ENCODE data around the gene API5.
"Not testable (repeated sequence)": the region's sequence is repeated elsewhere in the genome, so short reads cannot be mapped to it uniquely, and the experiment has no call there.

Gene API5

DNA sequence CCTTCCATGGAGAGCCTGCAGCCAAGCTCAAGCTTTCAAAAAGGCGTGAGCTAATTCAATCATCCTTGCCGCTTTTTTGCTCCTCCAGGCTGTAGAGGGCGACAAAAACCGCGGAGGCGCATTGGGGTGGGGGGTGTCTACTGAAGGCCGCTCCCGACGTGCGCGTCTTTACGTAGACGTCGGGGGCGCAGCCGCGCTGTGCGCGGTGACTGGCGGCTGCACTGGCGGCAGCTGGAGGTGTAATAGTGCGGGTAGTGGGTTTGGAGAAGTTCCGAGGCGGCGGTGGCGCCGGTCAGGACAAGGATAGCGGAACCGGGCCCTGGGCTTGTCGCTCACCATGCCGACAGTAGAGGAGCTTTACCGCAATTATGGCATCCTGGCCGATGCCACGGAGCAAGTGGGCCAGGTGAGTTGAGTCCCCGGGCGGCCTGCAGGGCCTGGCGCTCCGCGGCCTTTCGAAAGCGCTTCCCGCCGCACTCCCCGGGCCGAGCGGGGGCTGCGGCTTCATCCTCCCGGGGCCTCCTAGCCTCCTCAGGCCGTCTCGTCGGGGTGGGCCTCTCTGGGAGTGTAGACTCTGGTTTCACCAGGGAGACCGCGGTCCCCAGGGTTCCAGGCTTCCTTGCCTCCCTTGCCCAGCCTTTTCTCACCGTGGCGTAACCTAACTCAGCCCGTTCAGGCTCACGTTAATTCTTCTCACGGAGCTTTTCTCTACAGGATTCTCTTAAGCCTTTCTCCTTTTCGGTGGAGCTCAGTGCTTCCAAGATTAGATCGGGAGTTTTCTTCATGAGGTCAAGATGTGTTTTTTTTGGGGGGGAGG, at the start of gene API5:
Gene API5 (plus strand): TSS at position 206 of the 817 bp plus-strand sequence. CDS start 132 bp downstream, at position 338.
- peak; percentile 95 for DNase-seq (ENCODE audit: low spot score)

DNA sequence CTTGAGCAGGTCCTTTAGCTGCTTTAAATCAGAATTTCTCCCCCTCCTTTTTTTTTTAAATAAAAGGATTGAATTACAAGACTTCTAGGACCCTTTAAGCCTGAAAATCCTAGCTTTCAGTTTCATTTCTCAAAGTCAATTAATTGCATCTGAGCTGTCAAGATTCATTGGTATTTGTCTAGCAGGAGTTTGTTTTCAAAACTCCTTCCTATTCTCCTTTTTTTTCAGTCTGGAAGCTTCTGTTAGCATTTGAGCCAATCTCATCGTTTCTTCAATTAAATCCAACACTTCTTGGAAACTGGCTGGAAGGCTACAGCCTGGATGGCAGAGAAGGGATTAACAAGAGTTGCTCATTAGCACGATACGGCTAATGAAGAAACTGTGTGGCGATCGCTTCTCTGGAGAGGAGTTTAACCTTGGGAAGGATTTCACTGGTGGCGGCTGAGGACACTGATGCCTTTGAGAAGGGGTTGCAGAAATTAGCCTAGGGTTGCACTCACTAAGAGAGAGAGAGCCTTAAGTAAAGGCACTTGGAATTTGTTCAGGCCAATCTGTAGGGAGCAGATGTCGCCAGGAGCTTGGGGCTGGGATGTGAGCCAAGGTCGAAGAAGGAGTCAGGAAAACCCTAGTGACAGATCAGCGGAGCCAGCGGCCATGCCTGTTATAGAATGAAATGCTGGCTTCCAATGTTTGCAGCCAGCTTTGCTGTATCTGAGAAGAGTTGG, 43.8 kb upstream of the API5 start:
- no peak for DNase-seq (ENCODE audit: low spot score)

DNA sequence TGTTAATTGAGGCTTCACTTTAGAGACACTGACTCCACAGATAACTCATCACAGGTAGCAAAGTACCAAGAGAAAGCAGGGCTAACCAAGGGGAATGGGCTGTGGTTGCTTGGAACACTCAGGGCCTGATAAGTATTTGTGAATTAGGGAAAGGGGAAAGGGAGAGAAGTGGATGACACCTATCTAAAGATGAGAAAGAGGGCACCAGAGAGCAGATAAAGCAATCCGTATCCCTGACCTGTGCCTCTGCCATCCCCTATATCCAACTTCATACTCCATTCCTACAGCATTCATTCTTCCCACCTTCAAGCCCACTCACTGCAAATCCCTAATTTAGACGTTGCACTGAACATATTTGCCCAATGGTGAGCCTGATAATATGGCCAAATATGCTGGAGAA, 43.0 kb upstream of the API5 start:
- DNase-seq (ENCODE audit: low spot score), result no peak

DNA sequence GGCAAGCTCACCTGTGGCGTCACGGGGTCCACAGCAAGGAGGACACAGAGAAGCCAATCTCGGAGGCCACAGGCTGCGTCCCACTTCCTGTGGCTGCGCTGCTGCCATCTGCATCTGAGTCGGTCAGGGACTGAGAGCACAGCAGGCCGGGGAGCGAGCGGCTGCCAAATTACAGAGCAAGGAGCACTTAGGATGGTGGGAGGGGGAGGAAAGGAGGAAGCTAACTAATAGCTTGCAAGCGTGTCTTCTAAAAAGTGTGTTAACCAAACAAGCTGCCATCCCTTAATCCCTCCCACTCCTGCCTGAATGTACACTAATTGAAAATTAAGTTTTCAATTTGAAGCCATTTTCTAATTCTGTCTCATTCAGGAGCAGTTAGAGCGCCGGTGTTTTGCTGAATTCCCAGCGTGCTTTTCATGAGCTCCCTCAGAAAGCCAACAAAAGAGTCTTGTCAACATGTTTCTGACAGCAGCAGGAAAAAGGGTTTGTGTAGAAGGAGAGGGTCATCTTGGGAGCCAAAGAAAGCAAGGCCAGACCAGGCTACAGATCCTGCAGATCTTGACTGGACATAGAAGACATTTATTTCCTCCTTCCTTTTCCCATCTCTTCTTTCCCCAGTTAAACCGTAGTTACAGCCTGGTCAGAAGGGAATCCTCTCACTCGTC, 42.4 kb upstream of the API5 start:
- no peak for DNase-seq (ENCODE audit: low spot score)

DNA sequence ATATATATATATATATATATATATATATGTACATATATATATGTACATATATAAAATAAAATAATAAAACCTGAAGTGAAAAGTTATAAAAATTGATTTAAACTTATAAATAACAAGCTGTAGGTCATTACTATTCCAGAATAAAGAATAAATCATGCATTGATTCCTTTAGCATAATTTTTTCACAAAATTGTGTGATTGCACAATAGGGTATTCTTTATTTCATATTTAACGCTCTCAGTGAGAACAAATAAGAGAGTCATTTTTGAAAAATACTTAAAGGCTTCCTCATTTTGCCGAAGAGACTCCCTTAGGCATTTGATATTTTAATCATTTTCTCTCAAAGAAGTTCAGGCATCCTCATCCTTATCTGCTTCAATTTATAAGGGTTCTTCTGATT, 41.3 kb upstream of the API5 start:
- DNase-seq (ENCODE audit: low spot score), result no peak

DNA sequence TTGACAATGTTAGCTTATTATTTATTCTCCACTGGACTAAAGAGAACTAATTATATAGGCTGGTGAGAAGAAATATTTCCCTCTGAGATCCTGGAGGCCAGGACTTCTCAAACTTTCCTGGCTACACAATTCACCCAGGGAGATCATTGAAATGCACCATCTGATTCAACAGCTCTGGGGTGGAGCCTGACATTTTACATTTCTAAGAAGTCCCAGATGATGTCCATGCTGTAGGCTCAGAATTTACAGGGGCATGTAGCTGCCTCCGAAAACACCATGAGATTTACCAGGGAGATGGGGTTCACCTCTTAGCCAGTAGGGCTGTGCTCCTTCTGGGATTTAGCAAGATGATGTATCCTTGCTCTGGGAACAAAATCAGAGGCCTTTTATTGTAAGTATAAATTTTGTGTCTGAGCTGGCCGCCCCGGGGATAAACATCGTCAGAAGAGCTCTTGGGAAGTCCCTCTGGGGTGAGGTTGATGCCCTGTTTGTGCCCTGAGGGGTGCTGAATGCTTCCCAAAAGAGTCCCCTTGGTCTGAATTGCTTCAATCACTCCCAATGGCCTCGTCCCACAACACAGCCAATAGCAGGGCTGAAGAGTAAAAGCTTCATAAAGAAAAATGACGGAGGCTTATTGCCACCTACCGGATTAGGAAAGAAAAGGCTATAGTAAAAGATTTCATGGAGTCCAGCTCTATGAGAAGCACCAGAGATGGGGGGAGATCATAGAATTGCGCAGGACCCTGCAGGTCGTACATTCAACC, 33.4 kb upstream of the API5 start:
- no peak for DNase-seq (ENCODE audit: low spot score)

DNA sequence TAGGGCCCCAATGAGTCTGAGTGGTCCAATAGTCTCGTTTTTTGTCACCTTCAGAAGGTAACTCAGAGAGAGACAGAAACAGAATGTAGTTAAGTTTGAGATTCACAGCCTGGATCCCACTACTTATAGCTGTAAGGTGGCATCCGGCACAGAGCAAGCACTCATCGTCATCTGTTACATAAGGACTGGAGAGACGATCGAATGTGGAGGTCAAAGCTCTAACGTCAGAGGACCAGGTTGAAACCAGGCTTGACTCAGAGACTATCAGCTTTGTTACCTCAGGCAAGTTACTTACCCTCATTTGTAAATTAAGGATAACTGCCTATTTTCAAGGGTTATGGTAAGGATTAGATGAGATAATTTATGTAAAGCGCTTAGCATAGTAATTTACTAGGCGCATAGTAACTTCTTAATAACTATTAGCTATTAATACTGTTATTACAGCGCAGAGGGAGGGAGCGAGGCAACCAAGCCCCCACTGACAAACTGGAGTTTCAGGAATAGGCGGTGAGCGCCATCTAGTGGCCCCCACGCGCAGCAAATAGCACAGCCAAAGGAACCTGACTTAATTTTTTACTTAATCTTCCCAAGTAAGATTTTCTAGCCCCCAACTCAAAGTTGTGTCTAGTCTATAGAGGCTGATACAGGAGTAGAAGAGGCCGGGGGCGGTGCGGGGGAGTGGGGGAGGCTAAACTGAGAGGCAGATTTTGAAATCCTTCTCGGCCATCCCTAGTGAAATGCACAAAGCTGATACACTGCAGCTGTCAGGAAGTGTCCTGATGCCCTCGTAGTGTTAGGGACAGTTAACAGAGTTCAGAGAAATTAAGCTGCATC, 29.0 kb upstream of the API5 start:
- DNase-seq (ENCODE audit: low spot score), result peak; percentile 35

DNA sequence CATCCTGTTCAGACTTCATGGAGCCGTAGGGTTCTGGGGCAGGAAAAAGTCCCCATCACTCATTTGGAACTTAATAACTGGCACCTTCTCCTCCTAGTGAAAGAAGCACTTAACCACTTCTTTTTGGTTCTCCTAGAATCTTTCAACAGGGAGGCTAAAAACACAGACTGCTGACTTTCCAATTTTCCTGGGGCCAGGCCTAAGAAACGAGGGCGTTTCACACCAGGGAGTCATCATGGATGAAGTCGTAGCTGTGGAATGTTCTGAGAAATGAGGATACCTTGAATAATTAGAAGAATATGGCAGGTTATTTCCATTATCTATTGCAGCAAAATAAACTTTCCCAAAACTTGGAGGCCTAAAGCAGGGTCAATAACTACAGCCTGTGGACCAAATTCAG, 26.0 kb upstream of the API5 start:
- DNase-seq (ENCODE audit: low spot score), result no peak

DNA sequence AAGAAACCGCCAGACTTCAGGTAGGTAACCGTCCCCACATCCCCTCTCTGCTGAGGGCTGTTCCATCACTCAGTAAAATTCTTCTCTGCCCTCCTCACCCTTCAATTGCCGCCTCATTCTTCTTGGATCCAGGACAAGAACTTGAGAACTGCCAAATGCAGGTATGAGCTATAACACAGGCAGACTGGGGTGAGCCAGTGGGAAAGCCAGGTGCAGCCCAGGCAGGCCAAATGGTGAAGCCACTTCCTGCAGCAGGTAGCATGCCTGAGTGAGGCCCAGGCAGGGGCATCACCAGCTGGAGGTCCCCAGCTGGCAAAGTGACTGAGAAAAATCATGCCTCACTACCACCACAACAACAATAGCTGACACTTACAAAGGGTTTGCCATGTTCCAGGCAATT, 22.4 kb upstream of the API5 start:
- DNase-seq (ENCODE audit: low spot score), result no peak

DNA sequence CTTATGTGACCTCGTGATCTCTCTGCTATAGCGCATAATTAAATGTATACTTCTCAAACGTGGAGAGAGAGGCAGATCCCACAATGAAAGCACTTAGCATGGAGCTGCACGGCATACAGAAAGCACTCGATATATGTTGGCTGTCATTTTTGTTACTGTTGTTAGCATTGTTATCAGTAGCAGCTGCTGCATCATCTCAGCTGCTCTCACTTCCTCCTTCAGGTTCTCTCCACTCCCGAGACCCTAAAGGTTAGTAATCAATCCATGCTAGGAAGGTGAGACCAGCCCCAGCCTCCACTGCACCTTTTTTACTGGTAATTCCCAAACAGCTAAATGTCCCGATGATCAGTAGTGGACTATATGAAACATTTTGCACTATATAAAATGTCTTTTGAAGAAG, 13.4 kb upstream of the API5 start:
- DNase-seq (ENCODE audit: low spot score), result no peak

DNA sequence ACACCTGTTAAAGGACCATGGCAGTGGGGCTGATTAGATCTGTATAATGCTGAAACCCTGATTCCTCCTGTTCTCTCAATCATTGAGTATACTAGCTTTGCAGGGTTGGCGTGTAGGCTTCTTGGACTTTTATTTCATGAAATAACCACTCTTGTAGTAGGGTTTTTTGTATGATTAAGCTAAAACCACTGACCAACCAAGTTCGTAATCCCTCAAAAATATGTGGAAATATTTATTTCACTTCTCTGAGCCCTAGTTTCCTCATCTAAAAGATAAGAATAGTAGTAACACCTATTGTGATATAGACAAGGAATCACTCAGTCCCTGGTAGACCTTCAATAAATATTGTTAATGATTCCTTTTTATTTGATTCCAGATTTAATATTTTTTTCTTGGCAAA, 4.2 kb downstream of the API5 start:
- DNase-seq (ENCODE audit: low spot score), result no peak

DNA sequence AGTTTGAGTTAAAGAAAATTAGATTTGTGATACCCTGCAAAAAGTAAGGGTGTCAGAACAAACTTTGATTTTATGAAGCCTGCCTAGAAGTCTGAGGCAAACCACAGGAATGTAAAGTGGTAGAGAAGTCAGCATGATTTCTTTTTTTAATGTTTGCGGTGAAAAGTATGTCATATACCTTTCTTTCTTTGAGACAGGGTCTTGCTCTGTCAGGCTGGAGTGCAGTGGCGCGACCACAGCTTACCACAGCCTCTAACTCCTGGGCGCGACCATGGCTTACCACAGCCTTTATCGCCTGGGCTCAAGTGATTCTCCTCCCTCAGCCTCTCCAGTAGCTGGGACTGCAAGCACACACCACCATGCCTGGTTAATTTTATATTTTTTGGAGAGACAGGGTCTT, 4.7 kb downstream of the API5 start:
- no peak for DNase-seq (ENCODE audit: low spot score)

DNA sequence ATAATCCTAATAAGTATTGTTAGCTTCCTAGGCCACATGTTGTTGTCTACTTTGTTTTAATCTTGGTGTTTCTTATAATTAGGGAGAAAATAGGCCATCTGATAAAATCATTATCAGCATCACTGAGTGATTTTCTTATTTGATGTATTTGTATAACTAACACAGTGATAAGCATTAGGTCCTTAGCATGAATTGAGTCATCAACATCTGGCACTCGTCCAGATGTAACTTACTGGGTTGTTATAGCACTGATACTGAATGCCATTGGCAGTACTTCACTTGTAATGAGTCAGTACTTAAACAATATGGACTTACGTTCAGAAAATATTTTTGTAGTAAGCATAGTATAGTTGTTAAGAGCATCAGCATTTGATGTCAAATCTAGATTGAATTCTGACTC, 16.2 kb downstream of the API5 start:
- DNase-seq (ENCODE audit: low spot score), result no peak

DNA sequence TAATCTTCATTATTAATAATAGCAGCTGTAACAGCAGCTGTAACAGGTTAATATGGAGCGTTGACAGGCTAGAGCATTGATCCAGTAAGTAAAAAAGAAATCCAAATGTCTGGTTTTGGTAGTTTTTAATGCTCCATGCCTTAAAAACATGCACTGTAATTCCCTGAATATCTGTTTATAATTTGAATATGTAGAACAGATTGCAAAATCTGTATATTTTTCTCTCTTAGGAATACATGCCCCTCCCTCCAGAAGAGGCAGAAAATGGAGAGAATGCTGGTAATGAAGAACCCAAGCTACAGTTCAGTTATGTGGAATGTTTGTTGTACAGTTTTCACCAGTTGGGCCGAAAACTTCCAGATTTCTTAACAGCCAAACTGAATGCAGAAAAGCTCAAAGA, 16.7 kb downstream of the API5 start:
- DNase-seq (ENCODE audit: low spot score), result no peak

DNA sequence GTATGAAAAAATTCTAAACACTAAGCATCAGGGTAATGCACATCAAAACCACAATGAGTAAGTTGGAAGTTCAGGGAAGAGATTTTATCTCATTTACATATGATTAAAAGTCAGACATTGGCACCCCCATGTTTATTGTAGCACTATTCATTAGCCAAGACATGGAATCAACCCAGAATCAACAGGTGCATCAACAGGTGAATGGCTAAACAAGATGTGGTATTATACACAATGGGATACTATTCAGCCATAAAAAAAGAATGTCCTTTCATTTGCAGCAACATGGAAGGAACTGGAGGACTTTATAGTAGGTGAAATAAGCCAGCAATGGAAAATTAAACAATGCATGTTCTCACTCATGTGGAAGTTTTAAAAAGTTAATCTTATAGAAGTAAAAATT, 29.4 kb downstream of the API5 start:
- DNase-seq (ENCODE audit: low spot score), result no peak

DNA sequence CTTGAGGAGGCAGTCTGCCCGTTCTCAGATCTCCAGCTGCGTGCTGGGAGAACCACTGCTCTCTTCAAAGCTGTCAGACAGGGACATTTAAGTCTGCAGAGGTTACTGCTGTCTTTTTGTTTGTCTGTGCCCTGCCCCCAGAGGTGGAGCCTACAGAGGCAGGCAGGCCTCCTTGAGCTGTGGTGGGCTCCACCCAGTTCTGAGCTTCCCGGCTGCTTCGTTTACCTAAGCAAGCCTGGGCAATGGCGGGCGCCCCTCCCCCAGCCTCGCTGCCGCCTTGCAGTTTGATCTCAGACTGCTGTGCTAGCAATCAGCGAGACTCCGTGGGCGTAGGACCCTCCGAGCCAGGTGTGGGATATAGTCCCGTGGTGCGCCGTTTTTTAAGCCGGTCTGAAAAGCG, 39.6 kb downstream of the API5 start:
- not testable (repeated sequence) for DNase-seq (ENCODE audit: low spot score)

DNA sequence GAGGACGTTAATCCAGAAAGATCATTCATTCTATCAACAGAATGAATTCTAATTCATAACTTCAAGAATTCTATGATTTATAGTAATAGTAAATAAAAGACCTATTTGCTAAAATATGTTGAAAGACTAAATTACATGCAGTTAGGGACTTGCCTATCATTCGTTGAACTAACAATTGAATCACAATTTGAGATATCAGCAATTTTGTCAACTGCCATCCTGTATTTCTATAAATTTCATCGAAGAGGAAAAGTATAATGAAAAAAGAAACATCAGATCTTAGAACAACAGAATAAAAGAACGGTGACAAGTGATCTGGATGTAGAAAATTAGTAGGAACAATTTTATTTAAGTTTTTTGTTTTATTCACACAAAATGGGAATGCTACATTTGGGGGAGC, 42.5 kb downstream of the API5 start:
- no peak for DNase-seq (ENCODE audit: low spot score)

DNA sequence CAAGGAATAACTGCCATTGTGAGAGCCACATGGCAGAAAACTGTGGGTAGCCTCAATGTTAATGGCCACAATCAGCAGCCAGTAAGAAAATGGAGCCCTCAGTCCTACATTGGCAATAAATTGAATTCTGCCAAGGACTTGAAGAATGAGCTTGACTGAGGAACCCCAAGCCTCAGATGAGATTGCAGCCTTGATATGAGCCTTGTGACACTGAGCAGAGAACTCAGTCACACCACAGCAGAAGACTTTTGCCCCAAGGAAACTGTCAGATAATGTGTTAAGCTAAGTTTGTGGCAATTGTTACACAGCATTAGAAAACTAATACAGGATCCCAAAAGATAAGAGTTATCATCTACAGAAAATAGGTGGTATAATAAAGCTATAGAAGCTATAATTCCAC, 44.5 kb downstream of the API5 start:
- DNase-seq (ENCODE audit: low spot score), result no peak

DNA sequence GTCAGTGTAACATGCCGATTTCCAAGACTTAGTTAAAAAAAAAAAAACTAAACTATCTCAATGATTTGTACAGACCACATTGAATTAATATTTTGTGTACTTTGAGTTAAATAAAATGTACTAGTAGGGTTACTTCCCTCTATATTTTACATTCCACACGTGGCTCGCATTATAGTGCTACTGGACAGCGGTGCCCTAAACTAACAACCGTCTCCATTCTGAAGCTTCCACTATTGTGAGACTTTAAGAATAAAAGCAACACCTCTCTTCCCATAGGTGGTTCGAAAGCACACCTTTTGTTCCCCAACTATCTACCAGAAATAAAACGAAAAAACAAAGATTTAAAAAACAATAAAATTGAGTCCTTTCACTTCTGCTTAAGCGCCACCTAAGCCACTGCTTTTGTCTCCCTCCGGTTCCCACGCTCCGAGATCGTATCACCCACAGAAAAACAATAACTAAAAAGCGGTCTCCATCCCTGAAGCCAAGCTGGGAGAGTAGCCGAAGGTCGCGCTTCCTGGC, 46.5 kb downstream of the API5 start:
- no peak for DNase-seq (ENCODE audit: low spot score)

DNA sequence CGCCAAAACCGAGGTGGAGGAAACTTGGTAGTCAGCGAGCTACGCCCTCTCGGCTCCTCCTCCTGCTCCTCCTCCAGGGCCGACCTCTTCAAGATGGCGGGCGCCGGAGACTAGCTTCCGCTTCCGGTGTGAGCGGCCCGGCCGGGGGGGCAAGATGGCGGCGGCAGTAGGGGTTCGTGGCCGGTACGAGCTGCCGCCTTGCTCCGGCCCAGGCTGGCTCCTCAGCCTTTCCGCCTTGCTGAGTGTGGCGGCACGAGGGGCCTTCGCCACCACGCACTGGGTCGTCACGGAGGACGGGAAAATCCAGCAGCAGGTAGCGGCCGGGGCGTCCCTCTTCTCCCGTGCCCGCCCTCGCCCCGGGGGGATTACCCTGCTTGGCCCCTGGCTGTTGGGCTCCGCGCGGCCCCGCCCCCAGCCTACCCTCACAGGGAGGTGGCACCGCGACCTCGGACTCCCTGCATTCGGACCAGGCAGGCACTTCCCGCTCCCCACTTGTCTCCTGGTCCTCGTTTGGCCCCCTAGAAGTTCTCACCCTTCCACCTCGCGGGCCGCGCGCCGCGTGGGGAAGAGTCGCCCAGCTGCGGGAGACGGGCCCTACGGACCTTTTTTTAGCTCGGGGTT, 47.1 kb downstream of the API5 start, which contains the start of gene TTC17:
Gene TTC17 (plus strand): TSS at position 120 of the 621 bp plus-strand sequence. CDS start 35 bp downstream, at position 155.
- DNase-seq (ENCODE audit: low spot score), result peak; percentile 92

DNA sequence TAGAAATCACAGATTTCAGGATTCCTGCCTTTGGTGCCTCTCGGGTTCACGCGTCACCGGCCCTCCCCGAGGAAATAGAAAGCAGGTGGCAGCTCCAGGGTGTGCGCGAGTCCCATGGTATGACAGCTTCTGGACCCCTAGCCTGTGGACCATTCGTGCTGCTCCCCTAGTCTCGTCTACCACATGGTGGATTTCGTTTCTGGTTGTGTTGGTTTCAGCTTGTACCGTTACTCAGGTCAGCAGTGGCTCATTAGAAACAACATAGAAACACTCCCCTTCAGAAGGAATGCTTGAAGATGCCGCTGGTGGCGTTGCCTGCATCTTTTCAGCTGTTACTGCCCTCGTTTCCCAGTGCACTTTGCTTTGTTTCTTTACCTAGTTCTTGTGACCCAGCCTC, 47.6 kb downstream of the API5 start:
- peak; percentile 17 for DNase-seq (ENCODE audit: low spot score)

Measured in CD4-positive, alpha-beta T cell treated with Interleukin-2 at 100 ng/mL for 4 hours (primary cell).